Trophoblast cell (in vitro differentiated cells and primary cell): ENCODE results near the gene UBN2.
"Not testable (repeated sequence)": the region's sequence is repeated elsewhere in the genome, so short reads cannot be mapped to it uniquely, and the experiment has no call there.

Experiments used
- DNase-seq, 2 donors: peaks; one replicate each; pipeline ENCODE4 v3.0.0-alpha.2; 2016
- H2AFZ ChIP-seq: 2 replicates; pipeline ENCODE4 v1.6.1; 2013; ENCODE audit warnings: low read length, moderate library complexity, mild to moderate bottlenecking; ENCODE audit not compliant: insufficient read depth, poor library complexity
- H2AK5ac ChIP-seq: 2 replicates; pipeline ENCODE4 v1.6.1; 2013; ENCODE audit warnings: mild to moderate bottlenecking, low read length
- H2BK120ac ChIP-seq: 2 replicates; pipeline ENCODE4 v1.6.1; 2013; ENCODE audit warnings: low read length, mild to moderate bottlenecking, moderate library complexity; ENCODE audit not compliant: insufficient read depth, poor library complexity
- H2BK12ac ChIP-seq: 2 replicates; pipeline ENCODE4 v1.6.1; 2013; ENCODE audit warnings: mild to moderate bottlenecking, low read length, moderate library complexity
- H2BK5ac ChIP-seq: 2 replicates; pipeline ENCODE4 v1.6.1; 2013; ENCODE audit warnings: low read length, low read depth, moderate library complexity, mild to moderate bottlenecking; ENCODE audit not compliant: poor library complexity
- H3K14ac ChIP-seq: 2 replicates; pipeline ENCODE4 v1.6.1; 2013; ENCODE audit warnings: mild to moderate bottlenecking, low read length
- H3K18ac ChIP-seq: 2 replicates; pipeline ENCODE4 v1.6.1; 2013; ENCODE audit warnings: mild to moderate bottlenecking, low read length
- H3K23ac ChIP-seq: 2 replicates; pipeline ENCODE4 v1.6.1; 2013; ENCODE audit warnings: low read length
- H3K27ac ChIP-seq: 2 replicates; pipeline ENCODE4 v1.5.1; 2013; ENCODE audit warnings: low read depth, mild to moderate bottlenecking, inconsistent platforms, low read length, moderate library complexity
- H3K27me3 ChIP-seq: 2 replicates; pipeline ENCODE4 v1.6.1; 2013; ENCODE audit warnings: inconsistent platforms, mild to moderate bottlenecking, low read length, moderate library complexity; ENCODE audit not compliant: insufficient read depth
- H3K36me3 ChIP-seq, 2 experiments: 1 replicate in 1 of 2; 2 replicates in 1 of 2; pipeline ENCODE4 v1.6.1; 2013; ENCODE audit warnings: low read length in 2 of 2, mild to moderate bottlenecking in 2 of 2, moderate library complexity in 1 of 2; ENCODE audit not compliant: insufficient read depth in 2 of 2, control insufficient read depth in 1 of 2
- H3K4ac ChIP-seq: 2 replicates; pipeline ENCODE4 v1.6.1; 2013; ENCODE audit warnings: low read depth, mild to moderate bottlenecking, low read length, moderate library complexity
- H3K4me1 ChIP-seq, 2 experiments: 1 replicate in 1 of 2; 2 replicates in 1 of 2; pipeline ENCODE4 v1.6.1; 2013; ENCODE audit warnings: low read length in 2 of 2, mild to moderate bottlenecking in 2 of 2, moderate library complexity in 1 of 2; ENCODE audit not compliant: insufficient read depth in 2 of 2, control insufficient read depth in 1 of 2
- H3K4me2 ChIP-seq: 2 replicates; pipeline ENCODE4 v1.6.1; 2013; ENCODE audit warnings: inconsistent platforms, mild to moderate bottlenecking, low read length, moderate library complexity
- H3K4me3 ChIP-seq: 2 replicates; pipeline ENCODE4 v1.5.1; 2013; ENCODE audit warnings: mild to moderate bottlenecking, low read depth, low read length, inconsistent platforms
- H3K79me1 ChIP-seq: one replicate; pipeline ENCODE4 v1.6.1; 2013; ENCODE audit warnings: low read length
- H3K79me2 ChIP-seq: 2 replicates; pipeline ENCODE4 v1.6.1; 2013; ENCODE audit warnings: low read length, mild to moderate bottlenecking; ENCODE audit not compliant: control insufficient read depth, insufficient read depth, poor library complexity
- H3K9ac ChIP-seq: 2 replicates; pipeline ENCODE4 v1.6.1; 2013; ENCODE audit warnings: mild to moderate bottlenecking, low read length
- H3K9me3 ChIP-seq: 2 replicates; pipeline ENCODE4 v1.6.1; 2013; ENCODE audit warnings: low read depth, mild to moderate bottlenecking, control low read depth, inconsistent platforms, low read length; ENCODE audit not compliant: insufficient read depth
- H4K12ac ChIP-seq: 2 replicates; pipeline ENCODE4 v1.6.1; 2013; ENCODE audit warnings: low read depth, mild to moderate bottlenecking, low read length, moderate library complexity
- H4K8ac ChIP-seq: 2 replicates; pipeline ENCODE4 v1.6.1; 2013; ENCODE audit warnings: low read depth, mild to moderate bottlenecking, low read length, moderate library complexity
- H4K91ac ChIP-seq: one replicate; pipeline ENCODE4 v1.6.1; 2013; ENCODE audit warnings: low read depth, mild to moderate bottlenecking, low read length, moderate library complexity
- WGBS: extraction: QIAGEN DNeasy Blood & Tissue Kit; methylation state at CpG from one replicate; pipeline ENCODE4 v1.1.7; 2013; ENCODE audit warnings: missing lambda C conversion rate; ENCODE audit not compliant: insufficient read length, insufficient coverage; ENCODE audit errors: extremely low coverage; 5-methylcytosine and 5-hydroxymethylcytosine counted together

Gene UBN2

DNA sequence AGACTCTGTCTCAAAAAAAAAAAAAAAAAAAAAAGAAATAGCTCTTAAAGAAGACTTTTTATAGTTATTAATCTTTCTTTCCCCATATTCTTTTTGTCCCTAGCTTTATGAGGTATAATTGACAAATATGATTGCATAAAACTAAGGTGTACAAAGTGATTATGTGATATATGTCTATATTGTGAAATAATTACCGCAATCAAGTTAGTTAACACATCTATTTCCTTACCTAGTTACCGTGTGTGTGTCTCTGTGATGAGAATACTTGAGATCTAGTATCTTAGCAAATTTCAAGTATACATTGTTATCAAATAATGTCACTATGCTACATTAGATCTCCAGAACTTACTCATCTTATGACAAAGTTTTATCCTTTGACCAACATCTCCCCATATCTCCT, 30.7 kb upstream of the UBN2 start:
- Histone ChIP-seq H3K79me2 (no peaks in the 10 kb centered on the region), H3K79me1 (no peaks in the 10 kb centered on the region), H3K4me2 (no peak overlapping the region), H3K9ac (no peak overlapping the region), H3K9me3 (peaks cover 3% of the 10 kb centered on the region), H2AK5ac (no peak overlapping the region), H4K8ac (no peak overlapping the region), H3K4me1 (no peaks in the 10 kb centered on the region), H2BK120ac (no peak overlapping the region), H4K12ac (no peak overlapping the region), H3K18ac (no peak overlapping the region), H2BK12ac (no peak overlapping the region), H2BK5ac (no peak overlapping the region), H3K4ac (no peak overlapping the region), H3K36me3 (no peaks in the 10 kb centered on the region), H3K23ac (no peak overlapping the region), H3K14ac (no peak overlapping the region), H3K27me3 (no peaks in the 10 kb centered on the region), H2AFZ (no peak overlapping the region), H3K27ac (no peak overlapping the region), H4K91ac (no peak overlapping the region), H3K4me3 (no peak overlapping the region)
- no CpG with 5 or more reads among the region's 2 CpGs for WGBS
- DNase-seq: no peak

DNA sequence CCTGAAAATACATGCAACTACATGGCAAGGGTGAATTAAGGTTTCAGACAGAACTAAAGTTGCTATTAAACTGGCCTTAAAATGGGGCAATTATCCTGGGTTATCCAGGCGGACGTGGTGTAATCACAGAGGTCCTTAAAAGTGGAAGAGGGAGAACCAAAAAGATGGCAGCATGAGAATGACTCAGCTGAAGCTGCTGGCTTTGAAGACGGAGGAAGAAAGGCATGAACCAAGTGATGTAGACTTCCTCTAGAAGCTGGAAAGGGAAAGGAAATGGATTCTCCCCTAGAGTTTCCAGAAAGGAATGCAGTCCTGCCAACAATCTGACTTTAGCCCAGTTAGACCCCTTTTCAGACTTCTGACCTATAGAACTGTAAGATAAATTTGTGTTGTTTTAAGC, 27.0 kb upstream of the UBN2 start:
- H4K91ac ChIP-seq: no peak overlapping the region
- H2BK120ac ChIP-seq: no peak overlapping the region
- H3K14ac ChIP-seq: no peak overlapping the region
- H4K12ac ChIP-seq: no peak overlapping the region
- no peak overlapping the region for H3K23ac ChIP-seq
- H3K27ac ChIP-seq: no peak overlapping the region
- DNase-seq: no peak
- H2BK5ac ChIP-seq: no peak overlapping the region
- no peak overlapping the region for H3K4me3 ChIP-seq
- WGBS: no CpG with 5 or more reads among the region's 3 CpGs
- no peak overlapping the region for H2AK5ac ChIP-seq
- no peaks in the 10 kb centered on the region for H3K4me1 ChIP-seq
- H3K4me2 ChIP-seq: no peak overlapping the region
- no peaks in the 10 kb centered on the region for H3K27me3 ChIP-seq
- H3K9ac ChIP-seq: no peak overlapping the region
- no peaks in the 10 kb centered on the region for H3K36me3 ChIP-seq
- H3K4ac ChIP-seq: no peak overlapping the region
- H2AFZ ChIP-seq: no peak overlapping the region
- H3K79me1 ChIP-seq: no peaks in the 10 kb centered on the region
- no peaks in the 10 kb centered on the region for H3K79me2 ChIP-seq
- no peak overlapping the region for H4K8ac ChIP-seq
- peaks cover 3% of the 10 kb centered on the region for H3K9me3 ChIP-seq
- no peak overlapping the region for H3K18ac ChIP-seq
- H2BK12ac ChIP-seq: no peak overlapping the region

DNA sequence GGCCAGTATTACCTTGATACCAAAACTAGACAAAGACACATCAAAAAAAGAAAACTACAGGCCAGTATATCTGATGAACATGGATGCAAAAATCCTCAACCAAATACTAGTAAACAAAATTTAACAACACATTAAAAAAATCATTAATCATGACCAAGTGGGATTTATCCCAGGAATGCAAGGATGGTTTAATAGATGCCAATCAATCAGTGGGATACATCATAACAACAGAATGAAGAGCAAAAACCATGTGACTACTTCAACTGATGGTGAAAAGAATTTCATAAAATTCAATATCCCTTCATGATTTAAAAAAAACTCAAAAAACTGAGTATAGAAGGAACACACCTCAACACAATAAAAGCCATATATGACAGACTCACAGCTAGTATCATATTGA, 25.2 kb upstream of the UBN2 start:
- Histone ChIP-seq H3K18ac (no peak overlapping the region), H3K27me3 (no peaks in the 10 kb centered on the region), H3K9ac (no peak overlapping the region), H2BK12ac (no peak overlapping the region), H3K4me3 (no peak overlapping the region), H3K4ac (no peak overlapping the region), H3K9me3 (peaks cover 3% of the 10 kb centered on the region), H4K12ac (no peak overlapping the region), H3K4me1 (no peaks in the 10 kb centered on the region), H2AFZ (no peak overlapping the region), H3K79me1 (no peaks in the 10 kb centered on the region), H3K79me2 (no peaks in the 10 kb centered on the region), H2BK5ac (no peak overlapping the region), H2AK5ac (no peak overlapping the region), H4K8ac (no peak overlapping the region), H3K4me2 (no peak overlapping the region), H3K27ac (no peak overlapping the region), H3K36me3 (no peaks in the 10 kb centered on the region), H2BK120ac (no peak overlapping the region), H3K14ac (no peak overlapping the region), H4K91ac (no peak overlapping the region), H3K23ac (no peak overlapping the region)
- DNase-seq: no peak

DNA sequence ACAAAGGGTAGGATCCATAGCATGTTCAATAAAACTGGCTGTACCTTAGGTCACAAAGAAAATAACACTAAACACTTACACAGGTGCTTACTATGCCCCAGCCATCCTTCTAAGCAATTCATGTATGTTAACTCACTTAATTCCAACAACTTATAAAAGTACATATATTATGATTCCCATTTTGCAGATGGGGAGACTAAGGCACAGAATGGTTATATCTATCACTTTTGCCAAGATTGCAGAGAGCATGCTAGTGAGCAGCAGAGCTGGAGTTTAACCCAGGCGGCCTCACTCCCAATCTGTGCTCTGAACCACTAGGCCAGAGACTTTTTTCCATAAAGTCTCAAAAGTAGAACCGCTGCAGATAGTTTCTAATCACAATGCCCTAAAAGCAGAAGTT, 18.9 kb upstream of the UBN2 start:
- Histone ChIP-seq H2AFZ (no peak overlapping the region), H3K4ac (no peak overlapping the region), H4K12ac (no peak overlapping the region), H2BK5ac (no peak overlapping the region), H3K14ac (no peak overlapping the region), H3K4me3 (no peak overlapping the region), H3K23ac (no peak overlapping the region), H3K27ac (no peak overlapping the region), H4K8ac (no peak overlapping the region), H3K9me3 (no peaks in the 10 kb centered on the region), H3K9ac (no peak overlapping the region), H3K27me3 (no peaks in the 10 kb centered on the region), H2BK12ac (no peak overlapping the region), H2BK120ac (no peak overlapping the region), H3K79me1 (no peaks in the 10 kb centered on the region), H2AK5ac (no peak overlapping the region), H3K36me3 (no peaks in the 10 kb centered on the region), H3K79me2 (no peaks in the 10 kb centered on the region), H3K18ac (no peak overlapping the region), H3K4me1 (no peaks in the 10 kb centered on the region), H3K4me2 (no peak overlapping the region), H4K91ac (no peak overlapping the region)
- no peak for DNase-seq
- WGBS: no CpG with 5 or more reads among the region's 2 CpGs

DNA sequence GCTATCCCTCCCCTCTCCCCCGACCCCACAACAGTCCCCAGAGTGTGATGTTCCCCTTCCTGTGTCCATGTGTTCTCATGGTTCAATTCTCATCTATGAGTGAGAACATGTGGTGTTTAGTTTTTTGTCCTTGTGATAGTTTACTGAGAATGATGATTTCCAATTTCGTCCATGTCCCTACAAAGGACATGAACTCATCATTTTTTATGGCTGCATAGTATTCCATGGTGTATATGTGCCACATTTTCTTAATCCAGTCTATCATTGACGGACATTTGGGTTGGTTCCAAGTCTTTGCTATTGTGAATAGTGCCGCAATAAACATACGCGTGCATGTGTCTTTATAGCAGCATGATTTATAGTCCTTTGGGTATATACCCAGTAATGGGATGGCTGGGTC, 17.5 kb upstream of the UBN2 start:
- H4K91ac ChIP-seq, H4K12ac ChIP-seq, H3K4me1 ChIP-seq, H3K14ac ChIP-seq, H3K36me3 ChIP-seq, H2BK5ac ChIP-seq, H2AK5ac ChIP-seq, H2AFZ ChIP-seq, H4K8ac ChIP-seq, H2BK120ac ChIP-seq, H2BK12ac ChIP-seq, DNase-seq, H3K9ac ChIP-seq, H3K23ac ChIP-seq, H3K4ac ChIP-seq, H3K4me3 ChIP-seq, H3K27me3 ChIP-seq, H3K18ac ChIP-seq, H3K27ac ChIP-seq, H3K79me1 ChIP-seq, H3K79me2 ChIP-seq, H3K4me2 ChIP-seq, H3K9me3 ChIP-seq: not testable (repeated sequence)
- WGBS: no CpG with 5 or more reads among the region's 6 CpGs
